ENCODE data around the gene SPATA21. TPM values are rescaled to one million over a fixed set of nuclear protein-coding genes. Genes with fewer than 3 reads are reported as not detected.
"Not testable (repeated sequence)": the region's sequence is repeated elsewhere in the genome, so short reads cannot be mapped to it uniquely, and the experiment has no call there.

Gene SPATA21
- under 1 TPM in 6 of 10 donors, not detected in 4; 0.12 to 0.86 (median 0.17) TPM for polyA plus RNA-seq (ENCODE audit: insufficient read length in 10 of 10)
- long read RNA-seq, donor 1 = 0 reads
- long read RNA-seq, donor 2 = 0 reads
- long read RNA-seq, donor 3 = 0 reads
- long read RNA-seq, donor 4 = 0 reads
- long read RNA-seq, donor 5 = 0 reads
- long read RNA-seq, donor 6, partial matches to known transcripts = 51 of 61 reads
- long read RNA-seq, donor 6, other reads (novel, unspliced or antisense) = 10 of 61 reads
- long read RNA-seq, donor 7 = 0 reads
- long read RNA-seq, donor 8 = 0 reads
- long read RNA-seq, donor 9 = 0 reads

DNA sequence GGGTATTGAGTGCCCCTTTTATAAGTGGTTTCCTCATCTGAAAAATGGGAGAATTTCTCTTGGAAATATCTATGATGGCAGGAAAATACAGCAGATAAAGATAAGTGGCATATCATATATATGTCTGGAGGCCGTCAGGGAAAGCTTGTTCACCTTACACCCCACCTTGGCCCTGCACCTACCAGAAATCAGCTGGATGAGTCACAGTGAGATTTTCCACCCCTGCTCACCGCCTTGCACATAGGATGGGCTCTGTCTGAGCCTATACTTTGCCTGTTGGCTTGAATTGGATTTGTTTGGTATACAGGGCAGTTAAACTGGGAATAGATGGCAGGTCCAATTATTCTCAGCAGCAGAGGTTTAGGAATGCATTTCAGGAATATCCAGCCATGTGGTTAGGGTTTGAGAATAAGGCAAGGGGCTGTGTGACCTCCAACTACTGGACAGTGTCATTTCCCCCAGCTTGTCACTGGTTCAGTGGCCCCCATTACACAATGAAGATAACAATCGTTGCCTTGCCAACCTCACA lies at the start of gene SPATA21:
Gene SPATA21, minus strand, starts transcription at position 479 of the 529 bp plus-strand sequence. CDS start 6,053 bp downstream, outside the sequence.
- no peak for DNase-seq

GRCh38 chr1:16487011-16487410 lies 49.8 kb upstream of the SPATA21 start:
- not testable (repeated sequence) for DNase-seq

GRCh38 chr1:16486316-16486715 lies 49.1 kb upstream of the SPATA21 start:
- DNase-seq = not testable (repeated sequence)

DNA sequence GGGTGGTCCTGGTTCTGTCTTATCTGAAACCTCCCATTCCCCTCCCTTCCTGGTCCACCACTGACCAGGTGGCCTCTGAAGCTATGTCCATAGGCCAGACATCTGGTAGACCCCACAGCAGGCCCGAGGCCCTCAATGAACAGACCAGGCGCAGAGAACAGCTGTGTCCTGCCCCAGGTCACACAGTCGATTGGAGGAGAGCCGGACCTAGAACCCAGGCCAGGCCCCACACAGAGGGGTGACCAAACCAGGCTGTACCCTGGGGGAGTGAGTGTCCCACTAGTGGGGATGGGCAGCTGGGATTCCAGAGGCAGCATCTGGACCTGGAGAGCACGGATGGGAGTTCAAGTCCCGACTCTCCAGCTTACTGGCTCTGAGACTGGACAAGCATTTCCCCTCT lies 47.7 kb upstream of the SPATA21 start:
- DNase-seq = no peak

GRCh38 chr1:16484501-16484835 lies 47.2 kb upstream of the SPATA21 start:
- DNase-seq = no peak

- DNase-seq = not testable (repeated sequence)
Observed at GRCh38 chr1:16483639-16484500, 46.6 kb upstream of the SPATA21 start.

- not testable (repeated sequence) for DNase-seq
Observed at GRCh38 chr1:16483146-16483545, 45.9 kb upstream of the SPATA21 start.

DNA sequence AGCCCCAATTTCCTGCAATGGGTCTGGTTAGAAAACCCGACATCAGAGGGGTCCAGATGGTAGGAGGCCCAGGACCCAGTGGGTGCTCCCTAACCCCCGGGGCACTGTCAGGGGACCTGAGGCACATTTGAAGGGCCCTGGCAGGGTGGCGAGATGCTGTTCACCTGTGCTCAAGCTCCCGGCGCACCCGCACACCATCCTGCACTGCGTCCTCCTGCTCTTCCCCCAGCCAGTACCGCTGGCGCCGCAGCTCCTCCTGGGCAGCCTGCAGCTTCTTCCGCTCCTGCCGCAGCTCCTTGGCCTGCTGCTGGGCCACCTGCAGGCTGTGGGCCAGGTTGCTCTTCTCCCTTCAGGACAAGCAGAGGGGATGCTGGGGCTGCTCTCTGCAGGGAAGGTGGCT lies 40.9 kb upstream of the SPATA21 start:
- no peak for DNase-seq

GRCh38 chr1:16475771-16476770 lies 38.8 kb upstream of the SPATA21 start:
- DNase-seq = not testable (repeated sequence)

- not testable (repeated sequence) for DNase-seq
Observed at GRCh38 chr1:16474891-16475290, 37.7 kb upstream of the SPATA21 start.

DNA sequence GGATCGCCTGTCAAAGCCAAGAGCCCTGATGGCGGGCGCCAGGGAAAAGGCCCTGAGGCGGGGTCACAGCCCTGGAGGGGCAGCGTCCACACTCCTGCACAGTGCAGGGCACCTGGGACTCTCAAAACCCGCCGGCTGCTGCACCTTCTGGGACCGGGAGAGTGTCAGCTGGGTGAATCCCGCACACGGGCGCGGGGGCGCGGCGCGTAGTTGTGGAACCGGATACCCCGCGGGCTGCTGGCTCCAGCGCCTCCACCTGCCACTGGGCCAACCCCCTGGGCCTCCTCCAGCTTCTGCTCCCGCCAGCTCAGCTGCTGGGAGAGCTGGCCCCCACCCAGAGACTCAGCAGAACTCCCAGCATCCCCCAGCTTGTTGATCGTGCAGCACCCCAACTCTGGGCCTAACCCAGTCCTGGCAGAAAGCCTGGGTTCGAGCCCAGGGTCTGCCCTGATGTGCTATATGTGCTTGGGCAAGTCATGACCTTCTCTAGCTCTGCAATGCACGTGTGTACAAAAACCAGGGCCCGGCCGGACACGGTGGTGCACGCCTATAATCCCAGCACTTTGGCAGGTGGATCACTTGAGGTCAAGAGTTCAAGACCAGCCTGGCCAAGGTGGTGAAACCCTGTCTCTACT lies 37.1 kb upstream of the SPATA21 start:
- DNase-seq = peak; percentile 13 to 35 (median 18)

- no peak for DNase-seq
Observed at GRCh38 chr1:16468558-16468957, 31.3 kb upstream of the SPATA21 start.

- DNase-seq = no peak
Observed at GRCh38 chr1:16464917-16465625, 27.8 kb upstream of the SPATA21 start.

GRCh38 chr1:16462773-16463330 lies 25.6 kb upstream of the SPATA21 start:
- DNase-seq = no peak

- no peak for DNase-seq
Observed at GRCh38 chr1:16461681-16462080, 24.5 kb upstream of the SPATA21 start.

- no peak for DNase-seq
Observed at GRCh38 chr1:16459352-16459925, 22.2 kb upstream of the SPATA21 start.

- DNase-seq = no peak
Observed at GRCh38 chr1:16458831-16459230, 21.6 kb upstream of the SPATA21 start.

GRCh38 chr1:16456151-16456550 lies 18.9 kb upstream of the SPATA21 start:
- not testable (repeated sequence) for DNase-seq

- DNase-seq = not testable (repeated sequence)
Observed at GRCh38 chr1:16454909-16455308, 17.7 kb upstream of the SPATA21 start.

All from muscle of back (tissue), 13 donors.